GM21390 (cell line): ENCODE results near the gene IFITM5.

Source experiments
- ATAC-seq: cut with Tn5 transposase; IDR thresholded peaks from one replicate; pipeline ENCODE4 v1.9.1; 2021; ENCODE audit not compliant: unreplicated experiment

IFITM5 gene

GRCh38 chr11:269146-269890 is 30.0 kb downstream of the IFITM5 start:
- ATAC-seq: peak; percentile 73

- ATAC-seq: peak; percentile 30
These were observed 30.6 kb downstream of the IFITM5 start for GRCh38 chr11:268716-269145.

GRCh38 chr11:267491-267994 is 31.8 kb downstream of the IFITM5 start:
- no peak for ATAC-seq

- ATAC-seq: no peak
These were observed 32.5 kb downstream of the IFITM5 start for GRCh38 chr11:266676-267439.

- ATAC-seq: no peak
These were observed 37.7 kb downstream of the IFITM5 start for GRCh38 chr11:261624-262023.

- no peak for ATAC-seq
These were observed 39.9 kb downstream of the IFITM5 start for GRCh38 chr11:259413-259812.

- no peak for ATAC-seq
These were observed 41.4 kb downstream of the IFITM5 start for GRCh38 chr11:257766-258493.

GRCh38 chr11:256952-257737 is 42.2 kb downstream of the IFITM5 start:
- no peak for ATAC-seq

- no peak for ATAC-seq
These were observed 43.5 kb downstream of the IFITM5 start for GRCh38 chr11:255816-256215.

GRCh38 chr11:255176-255575 is 44.1 kb downstream of the IFITM5 start:
- ATAC-seq: no peak

GRCh38 chr11:253886-254270 is 45.4 kb downstream of the IFITM5 start:
- ATAC-seq: no peak

GRCh38 chr11:253160-253885 is 46.0 kb downstream of the IFITM5 start:
- no peak for ATAC-seq

GRCh38 chr11:252666-253065 is 46.7 kb downstream of the IFITM5 start:
- no peak for ATAC-seq

GRCh38 chr11:251550-251949 is 47.8 kb downstream of the IFITM5 start:
- no peak for ATAC-seq

GRCh38 chr11:250740-251299 is 48.5 kb downstream of the IFITM5 start:
- no peak for ATAC-seq

GRCh38 chr11:250274-250673 is 49.1 kb downstream of the IFITM5 start:
- ATAC-seq: no peak

- no peak for ATAC-seq
These were observed 50.3 kb downstream of the IFITM5 start for GRCh38 chr11:249062-249461.
